GM19372 (cell line): ENCODE data around the gene B3GNT5.

Experiments
- ATAC-seq: cut with Tn5 transposase; IDR thresholded peaks from one replicate; pipeline ENCODE4 v1.9.1; 2021; ENCODE audit warnings: mild to moderate bottlenecking, low read depth, moderate library complexity; ENCODE audit not compliant: unreplicated experiment

Gene B3GNT5

GRCh38 chr3:183252973-183253527 is at the start of gene B3GNT5:
Gene B3GNT5 (plus strand): TSS chr3:183253253. CDS start chr3:183269799, 16,546 bp downstream.
- ATAC-seq = no peak

- no peak for ATAC-seq
These were observed 49.4 kb upstream of the B3GNT5 start for GRCh38 chr3:183203670-183204069.

GRCh38 chr3:183208260-183208659 is 44.8 kb upstream of the B3GNT5 start:
- no peak for ATAC-seq

DNA sequence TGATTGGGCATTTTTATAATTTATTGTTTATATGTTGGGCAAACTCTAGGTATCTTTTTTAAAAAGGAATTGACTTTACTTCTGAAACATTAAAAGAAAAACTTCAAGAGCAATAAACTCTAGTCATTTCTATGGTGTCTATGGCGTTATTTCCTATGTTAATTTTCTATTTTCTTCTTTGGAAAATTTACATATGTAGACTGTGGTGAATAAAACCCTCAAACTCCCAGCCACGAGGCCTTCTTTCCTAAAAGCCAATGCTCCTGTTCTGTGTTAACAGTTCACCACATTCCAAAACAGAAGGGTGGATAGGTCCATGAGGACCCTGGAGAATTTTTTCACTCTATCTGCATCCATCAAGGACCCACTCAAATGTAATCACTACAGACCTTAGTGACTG is 44.3 kb upstream of the B3GNT5 start:
- ATAC-seq = no peak

DNA sequence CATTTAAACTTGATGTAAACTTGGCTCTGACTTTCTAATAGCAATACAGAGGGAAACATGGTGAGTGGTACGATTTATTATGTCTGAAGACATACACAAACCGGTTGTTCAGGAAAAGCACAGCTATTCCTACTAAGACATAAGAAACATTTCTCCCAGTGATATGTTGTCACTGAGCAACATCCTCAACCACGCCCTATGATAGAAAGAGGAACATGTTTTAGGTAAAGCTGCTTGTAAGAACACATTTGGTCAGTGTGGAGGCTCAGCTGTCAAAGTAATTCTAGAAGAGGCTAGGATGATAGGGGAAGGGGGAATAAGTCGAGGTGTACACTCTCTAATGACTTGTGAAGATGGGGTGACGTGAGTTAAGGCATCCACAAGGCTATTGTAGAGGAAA is 42.7 kb upstream of the B3GNT5 start:
- no peak for ATAC-seq

- ATAC-seq = no peak
These were observed 42.2 kb upstream of the B3GNT5 start for GRCh38 chr3:183210862-183211341.

GRCh38 chr3:183211352-183211751 is 41.7 kb upstream of the B3GNT5 start:
- no peak for ATAC-seq

GRCh38 chr3:183212096-183212495 is 41.0 kb upstream of the B3GNT5 start:
- ATAC-seq = no peak

DNA sequence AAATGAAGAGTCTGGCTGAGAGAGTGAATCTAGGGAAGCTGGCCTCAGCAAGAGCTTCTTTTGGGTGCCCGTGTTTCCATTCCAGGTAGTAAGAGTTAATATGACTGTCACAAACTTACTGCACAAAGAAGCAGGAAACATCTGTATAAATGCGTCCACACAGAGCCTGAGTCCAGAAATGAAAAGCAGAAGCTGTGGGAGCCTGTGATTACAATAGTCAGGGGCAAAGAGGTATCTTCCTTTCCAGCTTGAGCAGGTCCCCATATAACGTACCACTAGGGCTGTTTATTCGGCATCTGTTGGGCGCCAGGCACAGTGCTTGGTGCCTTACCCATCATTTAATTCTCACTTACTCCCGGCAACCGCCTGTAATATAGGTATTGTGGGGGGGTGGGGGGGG is 40.5 kb upstream of the B3GNT5 start:
- no peak for ATAC-seq

GRCh38 chr3:183213415-183214276 is 39.4 kb upstream of the B3GNT5 start:
- ATAC-seq = no peak

GRCh38 chr3:183214277-183214612 is 38.8 kb upstream of the B3GNT5 start:
- ATAC-seq = no peak

DNA sequence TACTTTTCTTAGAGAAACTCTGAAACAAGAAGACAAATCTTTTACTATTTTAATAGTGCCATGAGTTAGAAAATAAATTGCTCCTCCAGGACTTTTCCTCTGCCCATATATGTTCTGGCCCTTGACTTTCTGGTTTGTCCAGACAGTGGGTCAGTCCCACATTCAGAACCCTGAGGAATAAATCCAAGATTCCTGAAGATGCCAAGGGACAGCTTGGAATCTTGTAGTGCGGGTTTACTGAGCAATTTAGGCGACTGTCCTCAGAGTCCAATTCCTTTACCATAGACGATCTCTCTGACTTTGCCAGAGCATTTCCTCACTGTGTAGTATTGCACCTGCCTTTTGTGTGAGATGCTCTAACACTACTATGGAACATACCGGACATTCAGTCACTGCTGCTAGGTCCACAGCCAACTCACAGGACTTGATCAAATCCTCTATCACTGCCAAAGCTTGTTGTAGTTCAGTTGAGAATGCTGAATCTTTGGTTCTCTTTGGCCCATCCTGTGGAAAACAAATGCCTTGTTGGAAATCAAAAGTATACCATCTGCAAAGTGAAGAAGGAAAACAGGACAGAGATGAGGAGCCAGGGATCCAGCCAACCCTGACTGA is 37.4 kb upstream of the B3GNT5 start:
- ATAC-seq = no peak

DNA sequence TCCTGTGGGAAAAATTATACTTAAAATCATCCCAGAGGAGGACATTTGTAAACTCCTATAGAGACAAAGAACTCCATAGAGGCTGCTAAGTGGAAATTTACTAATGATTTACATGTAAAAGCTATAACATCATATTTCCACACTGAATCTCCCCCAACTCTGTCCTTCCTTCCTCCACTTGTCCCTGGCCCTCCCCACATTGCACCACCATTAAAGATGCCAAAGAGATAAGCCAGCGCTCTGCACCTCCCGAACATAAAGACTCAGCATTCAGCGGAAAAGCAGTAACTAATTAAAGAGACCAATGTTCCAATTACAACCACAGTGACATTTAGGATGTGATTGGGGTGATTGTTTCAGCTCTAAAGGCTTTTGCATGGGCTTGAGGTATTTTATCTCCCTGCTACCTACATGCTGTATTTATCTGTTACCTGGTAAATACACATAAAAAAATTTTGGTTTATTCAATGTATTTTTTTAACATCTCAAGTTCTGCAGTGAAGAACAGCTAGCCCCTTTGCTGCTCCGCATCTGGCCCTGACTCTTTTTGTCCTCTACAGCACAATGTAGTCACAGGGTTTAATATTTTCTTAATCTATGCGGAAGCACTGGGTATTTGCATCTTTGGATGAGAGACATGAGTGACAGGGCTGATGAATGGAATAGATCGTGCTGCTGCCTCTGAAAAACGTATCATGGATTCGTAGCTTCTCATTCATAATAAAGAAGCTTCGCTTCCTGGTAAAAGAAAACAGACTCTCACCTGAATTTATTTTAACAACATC is 35.3 kb upstream of the B3GNT5 start:
- ATAC-seq = no peak

- ATAC-seq = no peak
These were observed 34.2 kb upstream of the B3GNT5 start for GRCh38 chr3:183218826-183219225.

DNA sequence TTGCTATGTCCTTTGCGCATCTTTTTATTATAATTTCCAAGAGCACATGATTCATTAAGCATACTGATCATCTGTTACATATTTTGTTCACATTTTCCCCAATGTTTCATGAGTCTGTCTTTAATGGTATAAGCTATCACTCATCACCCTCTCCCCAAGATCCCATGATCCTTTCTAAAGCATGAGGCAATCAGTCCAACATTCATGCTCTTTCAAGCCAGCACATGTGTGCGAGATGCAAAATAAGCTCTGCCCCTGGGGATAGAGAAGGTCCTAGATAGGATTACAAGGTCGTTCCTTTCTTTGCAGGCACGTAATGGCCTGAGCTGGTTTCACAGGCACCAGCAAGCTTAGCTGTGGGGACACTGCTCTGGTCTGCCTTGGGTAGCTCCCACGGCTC is 32.2 kb upstream of the B3GNT5 start:
- no peak for ATAC-seq

GRCh38 chr3:183222631-183223235 is 30.3 kb upstream of the B3GNT5 start:
- ATAC-seq = no peak

DNA sequence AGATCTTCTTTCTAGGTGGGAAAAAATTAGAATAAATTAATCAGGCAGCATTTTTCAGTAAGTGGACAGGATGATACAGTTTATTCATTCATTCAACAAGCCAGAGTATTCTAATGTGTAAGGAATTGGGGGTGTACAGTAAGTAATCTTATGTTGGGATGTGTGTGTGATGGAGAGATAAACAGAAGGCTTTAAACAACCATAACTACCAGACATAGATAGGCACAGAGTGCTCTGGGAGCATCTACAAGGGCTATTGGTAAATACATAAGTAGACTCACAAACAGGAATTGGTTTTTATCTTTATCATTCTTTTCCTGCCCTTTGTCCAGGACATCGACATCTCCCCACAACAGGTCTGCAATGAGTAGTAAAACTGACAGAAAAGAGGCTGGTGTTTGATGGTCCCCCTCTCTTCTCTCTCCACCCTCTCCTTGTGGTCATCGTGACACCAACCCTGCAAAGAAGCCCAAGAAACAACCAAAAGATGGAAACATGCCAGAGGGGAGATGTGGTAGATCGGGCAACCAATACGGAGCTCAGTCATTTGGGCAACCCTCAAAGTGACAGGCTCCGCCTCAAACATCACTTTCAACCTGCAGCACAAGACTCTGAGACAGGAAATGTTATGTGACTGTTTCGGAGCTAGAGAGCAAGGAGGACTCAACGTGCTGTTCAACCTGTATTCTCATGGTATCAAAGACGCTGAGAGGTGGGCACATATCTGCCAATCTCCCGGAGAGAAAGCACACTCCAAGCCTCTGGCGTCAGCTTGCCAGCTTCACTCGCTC is 28.7 kb upstream of the B3GNT5 start:
- ATAC-seq = no peak

DNA sequence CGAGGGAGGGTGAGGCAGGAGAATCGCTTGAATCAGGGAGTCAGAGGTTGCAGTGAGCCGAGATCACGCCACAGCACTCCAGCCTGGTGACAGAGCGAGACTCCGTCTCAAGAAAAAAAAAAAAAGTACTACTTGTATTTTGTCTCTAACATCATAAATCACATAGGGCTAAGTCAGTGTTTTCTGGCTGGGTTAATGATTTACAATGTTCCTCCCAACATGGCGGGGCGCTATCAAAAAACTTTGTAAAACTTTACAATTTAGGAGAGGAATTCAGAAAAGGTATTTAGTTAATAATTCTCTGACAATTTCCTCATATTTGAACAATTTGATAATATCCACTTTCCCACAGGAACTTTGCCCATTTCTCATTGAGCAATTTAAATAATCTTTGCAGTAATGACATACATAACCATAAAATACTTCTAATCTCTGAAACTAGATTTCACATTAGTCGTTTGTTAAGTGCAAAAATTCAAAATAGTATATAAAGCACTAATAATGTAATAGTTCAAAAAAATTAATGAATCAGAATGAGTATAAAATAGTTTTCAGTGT is 26.6 kb upstream of the B3GNT5 start:
- no peak for ATAC-seq

DNA sequence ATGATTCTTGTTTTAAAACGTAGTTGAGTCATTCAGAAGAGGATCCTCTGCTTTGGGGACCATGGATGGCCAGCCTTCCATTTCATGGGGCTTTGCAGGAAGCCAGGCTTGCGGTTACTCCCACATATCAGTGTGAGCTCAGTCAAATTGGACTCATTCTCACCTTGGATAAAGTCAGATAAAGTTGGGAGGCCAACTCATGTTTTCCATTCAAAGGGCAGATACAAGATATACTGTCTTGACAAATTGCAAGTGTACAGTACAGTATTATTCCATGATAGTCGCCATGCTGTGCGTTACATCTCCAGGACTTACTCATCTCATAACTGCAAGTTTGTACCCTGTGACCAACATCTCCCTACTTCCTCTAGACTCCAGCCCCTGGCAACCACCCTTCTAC is 25.5 kb upstream of the B3GNT5 start:
- ATAC-seq = no peak
